A549 (cell line): ENCODE results near the gene C5. TPM values are rescaled to one million over a fixed set of nuclear protein-coding genes. Genes with fewer than 3 reads are reported as not detected.
A peak's percentile ranks its signal among the peaks of the same experiment; 100 is the strongest.

Source experiments
- ATAC-seq, 2 experiments: fragments of 200-7000 bp in 1 of 2; fragments of >200 bp in 1 of 2; cut with Nextera tagmentation in 1 of 2; cut with Tn5 transposase in 1 of 2; 3 replicates each; pipeline versions ENCODE4 v1.8.0 to v1.9.1; 2018 to 2020; ENCODE audit warnings: mild to moderate bottlenecking in 1 of 2, moderate library complexity in 1 of 2
- CTCF ChIA-PET: fragments of 300-600 bp; sonication (Branson Sonifier 250); formaldehyde crosslinking; extraction: SDS; loops from one replicate; lab custom pipeline; 2021; ENCODE audit warnings: antibody characterized with exemption, inconsistent platforms; lab: Yijun Ruan, JAX
- POLR2A ChIA-PET: fragments of 350-600 bp; formaldehyde crosslinking; extraction: SDS; loops from one replicate; lab custom pipeline; 2021; ENCODE audit warnings: antibody characterized with exemption, inconsistent platforms; lab: Yijun Ruan, JAX
- DNase-seq, 2 experiments: peaks; one replicate each; pipeline versions ENCODE4 v3.0.0 to v3.0.0-alpha.2; 2011 to 2016; ENCODE audit warnings: low read depth in 1 of 2, low spot score in 1 of 2
- FAIRE-seq: peaks from 2 replicates; lab custom pipeline; 2011; peaks lifted over from hg19 to GRCh38; lab: Jason Lieb, UNC
- H3K27ac ChIP-seq, 2 experiments: fragments of >200 bp; sonication (Bioruptor Twin); formaldehyde crosslinking; 3 replicates each; pipeline ENCODE4 v1.5.1; 2016 to 2017
- H3K4me1 ChIP-seq: fragments of >200 bp; sonication (Bioruptor Twin); formaldehyde crosslinking; 3 replicates; pipeline ENCODE4 v1.6.1; 2016
- H3K4me2 ChIP-seq: fragments of >200 bp; sonication (Bioruptor Twin); formaldehyde crosslinking; 3 replicates; pipeline ENCODE4 v1.6.1; 2016
- H3K4me3 ChIP-seq: fragments of >200 bp; sonication (Bioruptor Twin); formaldehyde crosslinking; 3 replicates; pipeline ENCODE4 v1.5.1; 2016
- H3K9me3 ChIP-seq: fragments of >200 bp; sonication (Bioruptor Twin); formaldehyde crosslinking; 3 replicates; pipeline ENCODE4 v1.6.1; 2016
- BHLHE40 ChIP-seq: IDR thresholded peaks from 2 replicates; pipeline ENCODE4 v1.6.1; 2012; ENCODE audit warnings: low read depth, low read length, inconsistent platforms
- CBX2 ChIP-seq: fragments of 200-600 bp; sonication (generic); IDR thresholded peaks from 2 replicates; pipeline ENCODE4 v1.6.1; 2016; ENCODE audit warnings: low read depth, mild to moderate bottlenecking, borderline replicate concordance
- CBX8 ChIP-seq: fragments of 200-600 bp; sonication (generic); IDR thresholded peaks from 2 replicates; pipeline ENCODE4 v1.6.1; 2016
- CHD2 ChIP-seq: fragments of 150-350 bp; IDR thresholded peaks from 2 replicates; pipeline ENCODE4 v1.6.1; 2014; ENCODE audit warnings: low read length; ENCODE audit not compliant: partially characterized antibody
- CTCF ChIP-seq: fragments of >200 bp; sonication (Bioruptor Twin); formaldehyde crosslinking; IDR thresholded peaks from 3 replicates; pipeline ENCODE4 v1.5.1; 2016
- EHMT2 ChIP-seq: fragments of 200-600 bp; sonication (generic); IDR thresholded peaks from 2 replicates; pipeline ENCODE4 v1.6.1; 2016; ENCODE audit warnings: antibody characterized with exemption, low read depth, mild to moderate bottlenecking, moderate library complexity
- FOSL2 ChIP-seq, 2 experiments: fragments of 450-650 bp in 1 of 2; fragments of >200 bp in 1 of 2; sonication (Bioruptor Twin) in 1 of 2; formaldehyde crosslinking; IDR thresholded peaks; 2 replicates each; pipeline versions ENCODE4 v1.5.0 to v1.6.1; 2016 to 2020; ENCODE audit warnings: mild to moderate bottlenecking in 1 of 2, moderate library complexity in 1 of 2
- HOXB13 ChIP-seq: fragments of 250-450 bp; sonication (Bioruptor Pico); IDR thresholded peaks from 2 replicates; pipeline ENCODE4 v1.5.0; 2020; ENCODE audit warnings: low read depth, mild to moderate bottlenecking, moderate library complexity
- JUN ChIP-seq, 2 experiments: fragments of >200 bp; sonication (Bioruptor Twin); formaldehyde crosslinking; IDR thresholded peaks; 2 replicates in 1 of 2; 3 replicates in 1 of 2; pipeline ENCODE4 v1.6.1; 2016 to 2017
- KDM1A ChIP-seq: fragments of 200-600 bp; sonication (generic); IDR thresholded peaks from 2 replicates; pipeline ENCODE4 v1.6.1; 2016; ENCODE audit warnings: low read depth, mild to moderate bottlenecking
- MAFK ChIP-seq: fragments of 450-650 bp; IDR thresholded peaks from 2 replicates; pipeline ENCODE4 v1.6.1; 2014; ENCODE audit not compliant: partially characterized antibody
- NFE2L2 ChIP-seq: fragments of 150-350 bp; conservative IDR thresholded peaks from 2 replicates; pipeline ENCODE4 v1.6.1; 2014; ENCODE audit warnings: low read length
- PHF8 ChIP-seq: fragments of 200-600 bp; sonication (generic); IDR thresholded peaks from 2 replicates; pipeline ENCODE4 v1.6.1; 2016; ENCODE audit warnings: low read depth, mild to moderate bottlenecking, antibody characterized with exemption, moderate library complexity, borderline replicate concordance
- RAD21 ChIP-seq, 2 experiments: fragments of >200 bp in 1 of 2; sonication (Bioruptor Twin) in 1 of 2; formaldehyde crosslinking in 1 of 2; IDR thresholded peaks in 1 of 2; conservative IDR thresholded peaks in 1 of 2; 2 replicates in 1 of 2; 3 replicates in 1 of 2; pipeline ENCODE4 v1.6.1; 2012 to 2018; ENCODE audit warnings: inconsistent platforms in 1 of 2
- REST ChIP-seq: fragments of 200-600 bp; sonication (generic); IDR thresholded peaks from 2 replicates; pipeline ENCODE4 v1.6.1; 2016; ENCODE audit warnings: antibody characterized with exemption, mild to moderate bottlenecking, moderate library complexity
- SREBF2 ChIP-seq: fragments of 450-650 bp; IDR thresholded peaks from 2 replicates; pipeline ENCODE4 v1.6.1; 2014; ENCODE audit warnings: mild to moderate bottlenecking, moderate library complexity
- TFCP2L1 ChIP-seq: fragments of 250-450 bp; sonication (Bioruptor Pico); IDR thresholded peaks from 2 replicates; pipeline ENCODE4 v1.5.0; 2021; ENCODE audit warnings: mild to moderate bottlenecking
- USF2 ChIP-seq: fragments of 450-650 bp; IDR thresholded peaks from 2 replicates; pipeline ENCODE4 v1.6.1; 2014; ENCODE audit warnings: antibody characterized with exemption
- ZFP36 ChIP-seq: fragments of 450-650 bp; IDR thresholded peaks from 2 replicates; pipeline ENCODE4 v1.6.1; 2014; ENCODE audit warnings: borderline replicate concordance; ENCODE audit not compliant: partially characterized antibody
- ZNF302 ChIP-seq: fragments of 250-450 bp; sonication (Bioruptor Pico); IDR thresholded peaks from 2 replicates; pipeline ENCODE4 v1.9.0; 2021; ENCODE audit warnings: inconsistent platforms, mild to moderate bottlenecking, moderate library complexity
- WGBS: methylation state at CpG from one replicate; pipeline ENCODE4 v1.1.6; 2017; ENCODE audit errors: missing lambda C conversion rate; 5-methylcytosine and 5-hydroxymethylcytosine counted together
- polyA plus RNA-seq, 4 experiments: library from polyadenylated mRNA; depleted of rRNA in 3 of 4; stranded (reverse); fragments of >200 nt; fragmentation: RNase III in 1 of 4; extraction: RNeasy Plus Mini Kit Qiagen cat#74134 plus additional on column Dnase treatment in 1 of 4; gene quantifications; 2 replicates in 3 of 4; 3 replicates in 1 of 4; pipeline ENCODE4 v1.2.3, GENCODE V29; 2011 to 2017
- TF ChIP-seq, protein P1 (sequence below): fragments of >200 bp; sonication (Bioruptor Twin); formaldehyde crosslinking; IDR thresholded peaks from 3 replicates; pipeline ENCODE4 v1.6.1; 2016
- TF ChIP-seq, protein P2 (sequence below): IDR thresholded peaks from 2 replicates; pipeline ENCODE4 v1.6.1; 2012; ENCODE audit warnings: low read depth, borderline replicate concordance

C5 gene
- polyA plus RNA-seq, 2 of the 4 experiments (the other 2 are of a cell fraction): 17.1 to 115 TPM

DNA sequence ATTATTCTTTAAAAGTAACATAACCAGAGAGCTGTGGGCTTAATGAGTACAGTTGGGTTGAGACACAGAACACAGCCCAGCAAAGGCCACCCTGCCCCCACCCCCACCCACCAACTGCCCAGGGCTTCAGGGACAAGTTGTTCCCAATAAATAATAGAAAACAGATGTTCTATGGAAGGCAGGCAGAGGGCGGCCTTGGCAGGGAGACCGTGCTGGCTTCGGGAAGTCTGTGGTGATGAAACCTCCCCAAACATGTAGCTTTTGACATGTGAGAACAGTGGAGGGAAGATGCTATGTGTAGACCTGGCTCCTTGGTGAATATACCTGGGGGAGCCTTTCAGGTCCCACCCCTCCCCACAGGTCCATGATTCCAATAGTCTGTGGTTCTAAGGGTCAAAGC is 133.5 kb downstream of the C5 start:
- TF ChIP-seq RAD21 (conservative IDR thresholded peaks at IDR 0.05 in 1 of 2, IDR thresholded peaks at IDR 0.05 in 1 of 2) (0 out of 5 replicates have a peak, but pooled peaks of 1 of the 2 experiments have one; percentile 15), CTCF (no peak)
- peak overlapping the region in 1 of 2 experiments; percentile 36; a peak in 1 of 6 replicates for H3K27ac ChIP-seq
- 57% methylated on average over 3 of the region's 3 CpGs for WGBS
- CTCF ChIA-PET: interaction anchor here (0.7 to 2.3 kb wide), 9 partner anchors 9 to 161 kb away, joined by 3 to 10 read pairs (median 3); partner anchors contain the start of gene TRAF1
- no peak overlapping the region for H3K4me3 ChIP-seq
- ATAC-seq (no peak), DNase-seq (no peak), FAIRE-seq (no peak)
- no peak overlapping the region for H3K4me2 ChIP-seq
- POLR2A ChIA-PET: interaction anchor here (1.6 kb wide), 1 partner anchor 12 kb away, joined by 5 read pairs; no protein-coding TSS in a partner anchor
- no peaks in the 10 kb centered on the region for H3K9me3 ChIP-seq
- H3K4me1 ChIP-seq: peaks cover 3% of the 10 kb centered on the region; the same call in 1 of the 3 replicates

DNA sequence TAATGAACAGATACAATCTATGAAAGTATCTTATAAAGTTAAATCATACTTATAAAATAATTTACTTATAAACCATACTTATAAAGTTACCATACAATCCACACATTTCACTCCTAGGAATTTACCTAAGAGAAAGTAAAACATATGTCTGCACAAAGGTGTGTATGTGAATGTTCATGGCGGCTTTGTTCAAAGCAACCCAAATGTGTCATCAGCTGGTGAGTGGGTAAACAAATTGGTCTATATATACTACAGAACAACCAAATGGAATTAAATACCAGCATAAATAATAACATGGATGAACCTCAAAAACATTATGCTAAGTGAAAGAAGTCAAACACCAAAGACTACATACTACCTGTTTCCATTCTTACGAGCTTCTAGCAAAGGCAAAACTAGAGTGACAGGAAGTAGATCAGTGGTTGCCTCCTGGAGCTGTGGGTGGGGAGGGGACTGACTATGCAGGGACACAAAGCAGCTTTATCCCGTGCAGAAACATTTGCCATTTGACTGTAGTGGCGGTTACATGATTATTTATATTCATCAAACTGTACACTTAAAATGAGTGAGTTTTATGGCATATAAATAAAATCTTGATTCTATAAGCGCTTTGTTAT is 134.1 kb downstream of the C5 start:
- Histone ChIP-seq H3K4me3 (no peak overlapping the region), H3K9me3 (no peaks in the 10 kb centered on the region), H3K4me1 (peaks cover 3% of the 10 kb centered on the region; the same call in 1 of the 3 replicates), H3K4me2 (no peak overlapping the region), H3K27ac (no peak overlapping the region; a peak in 1 of 6 replicates)
- ChIA-PET POLR2A (no interaction called here), CTCF (interaction anchor here (1.1 to 2.3 kb wide), 7 partner anchors 10 to 160 kb away, joined by 3 to 10 read pairs (median 4); partner anchors contain the start of gene TRAF1)
- DNase-seq (no peak), FAIRE-seq (no peak), ATAC-seq (no peak)
- WGBS: 90% methylated on average over 5 of the region's 5 CpGs
- no peak for TF ChIP-seq USF2
- TF ChIP-seq, protein P1, sequence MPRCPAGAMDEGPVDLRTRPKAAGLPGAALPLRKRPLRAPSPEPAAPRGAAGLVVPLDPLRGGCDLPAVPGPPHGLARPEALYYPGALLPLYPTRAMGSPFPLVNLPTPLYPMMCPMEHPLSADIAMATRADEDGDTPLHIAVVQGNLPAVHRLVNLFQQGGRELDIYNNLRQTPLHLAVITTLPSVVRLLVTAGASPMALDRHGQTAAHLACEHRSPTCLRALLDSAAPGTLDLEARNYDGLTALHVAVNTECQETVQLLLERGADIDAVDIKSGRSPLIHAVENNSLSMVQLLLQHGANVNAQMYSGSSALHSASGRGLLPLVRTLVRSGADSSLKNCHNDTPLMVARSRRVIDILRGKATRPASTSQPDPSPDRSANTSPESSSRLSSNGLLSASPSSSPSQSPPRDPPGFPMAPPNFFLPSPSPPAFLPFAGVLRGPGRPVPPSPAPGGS: no peak
- no peak for TF ChIP-seq CHD2
- TF ChIP-seq, protein P2, sequence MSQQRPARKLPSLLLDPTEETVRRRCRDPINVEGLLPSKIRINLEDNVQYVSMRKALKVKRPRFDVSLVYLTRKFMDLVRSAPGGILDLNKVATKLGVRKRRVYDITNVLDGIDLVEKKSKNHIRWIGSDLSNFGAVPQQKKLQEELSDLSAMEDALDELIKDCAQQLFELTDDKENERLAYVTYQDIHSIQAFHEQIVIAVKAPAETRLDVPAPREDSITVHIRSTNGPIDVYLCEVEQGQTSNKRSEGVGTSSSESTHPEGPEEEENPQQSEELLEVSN: no peak
- no peak for TF ChIP-seq NFE2L2
- TF ChIP-seq PHF8: no peak
- TF ChIP-seq TFCP2L1 (CRISPR knock-in tag): no peak
- no peak for TF ChIP-seq ZFP36
- no peak for TF ChIP-seq CBX8
- TF ChIP-seq HOXB13 (CRISPR knock-in tag): no peak
- TF ChIP-seq FOSL2 (IDR thresholded peaks at IDR 0.05): no peak
- no peak for TF ChIP-seq FOSL2 (CRISPR knock-in tag; IDR thresholded peaks at IDR 0.05)
- no peak for TF ChIP-seq MAFK
- TF ChIP-seq SREBF2: no peak
- TF ChIP-seq KDM1A: no peak

DNA sequence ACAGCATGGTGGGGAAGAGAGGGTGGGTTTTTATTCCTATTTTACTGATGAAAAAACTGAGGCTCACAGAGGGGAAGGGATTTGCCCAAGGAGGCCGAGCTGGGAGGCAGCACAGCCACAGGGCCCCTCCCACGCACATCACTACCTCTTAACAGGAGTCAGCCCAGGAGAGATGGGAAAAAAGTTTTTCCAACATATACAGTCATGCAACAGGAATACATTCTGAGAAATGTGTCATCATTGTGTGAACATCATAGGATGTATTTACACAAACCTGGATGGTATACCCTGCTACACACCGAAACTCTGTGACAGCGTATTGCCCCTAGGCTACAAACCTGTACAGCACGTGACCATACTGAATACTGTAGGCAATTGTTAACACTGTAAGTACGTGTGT is 135.1 kb downstream of the C5 start:
- no peak for FAIRE-seq
- 65% methylated on average over 6 of the region's 6 CpGs for WGBS
- POLR2A ChIA-PET: no interaction called here
- no peak overlapping the region for H3K27ac ChIP-seq
- DNase-seq: no peak
- no peak overlapping the region for H3K4me2 ChIP-seq
- no peak overlapping the region for H3K4me3 ChIP-seq
- peak in 1 of 2 experiments; percentile 36; a peak in 2 of 6 replicates for ATAC-seq
- no peaks in the 10 kb centered on the region; the same call in 2 of the 3 replicates for H3K4me1 ChIP-seq
- no peaks in the 10 kb centered on the region for H3K9me3 ChIP-seq
- CTCF ChIA-PET: interaction anchor here (0.6 to 2.3 kb wide), 3 partner anchors 11 to 23 kb away, joined by 3 to 10 read pairs (median 4); partner anchors contain the start of gene TRAF1
- TF ChIP-seq NFE2L2 (no peak), PHF8 (no peak), JUN (IDR thresholded peaks at IDR 0.05) (no peak), ZNF302 (CRISPR knock-in tag) (no peak), REST (no peak), EHMT2 (no peak), BHLHE40 (no peak), CBX2 (no peak)
- TF ChIP-seq, protein P2: no peak
